Hepatic stellate cell (primary cell): ENCODE data around the gene DDX27.
"Not testable (repeated sequence)": the region's sequence is repeated elsewhere in the genome, so short reads cannot be mapped to it uniquely, and the experiment has no call there.

Experiments
- DNase-seq: peaks from one replicate; pipeline ENCODE4 v3.0.0; 2011; ENCODE audit warnings: low spot score

DDX27 gene

GRCh38 chr20:49207076-49207475, 12.1 kb upstream of the DDX27 start:
- no peak for DNase-seq

DNA sequence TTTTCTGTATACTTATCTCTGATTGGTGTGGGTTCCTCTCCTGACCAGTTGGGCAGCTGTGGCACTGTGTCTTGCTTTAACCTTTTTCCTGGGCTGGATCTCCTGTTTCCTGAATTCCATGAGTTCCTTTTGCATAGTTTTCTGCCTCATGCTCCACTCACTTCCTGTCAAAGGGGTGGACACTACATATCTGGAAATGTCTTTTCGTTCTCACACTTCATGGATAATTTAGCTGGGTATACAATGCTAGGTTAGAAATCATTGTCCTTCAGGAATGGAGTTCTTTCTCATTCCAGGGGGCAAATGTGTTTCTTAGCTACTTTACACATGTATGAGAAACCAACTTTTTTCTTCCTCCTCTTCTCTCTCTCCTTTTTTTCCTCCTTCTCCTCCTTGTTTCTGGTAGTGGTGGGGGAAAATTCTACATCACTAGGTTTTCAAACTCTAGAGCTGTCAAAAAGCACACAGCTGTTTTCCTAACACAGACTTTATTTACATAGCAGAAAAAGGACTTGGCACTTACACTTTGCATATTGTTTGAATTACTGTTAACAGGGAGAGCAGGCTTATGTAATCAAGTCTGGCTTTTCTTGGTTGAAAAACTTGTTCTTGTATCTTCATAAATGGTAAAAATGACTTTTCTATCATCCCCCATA, 9.0 kb upstream of the DDX27 start:
- DNase-seq = no peak

DNA sequence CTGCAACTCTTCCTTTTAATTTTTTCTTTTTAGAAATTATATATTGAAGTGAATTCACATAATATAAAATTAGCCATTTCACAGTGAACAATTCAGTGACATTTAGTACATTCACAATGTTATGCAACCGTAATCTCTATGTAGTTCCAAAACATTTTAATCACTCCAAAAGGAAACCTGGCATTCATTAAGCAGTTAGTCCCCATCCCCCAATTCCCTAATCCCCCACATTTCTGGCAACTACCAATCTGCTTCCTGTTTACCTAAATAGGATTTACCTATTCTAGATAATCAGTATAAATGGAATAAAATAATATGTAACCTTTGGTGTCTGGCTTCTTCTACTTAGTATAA, 8.5 kb upstream of the DDX27 start:
- no peak for DNase-seq

GRCh38 chr20:49214571-49214970, 4.6 kb upstream of the DDX27 start:
- DNase-seq = no peak

- DNase-seq = no peak
These were observed 4.0 kb upstream of the DDX27 start for GRCh38 chr20:49215232-49215631.

DNA sequence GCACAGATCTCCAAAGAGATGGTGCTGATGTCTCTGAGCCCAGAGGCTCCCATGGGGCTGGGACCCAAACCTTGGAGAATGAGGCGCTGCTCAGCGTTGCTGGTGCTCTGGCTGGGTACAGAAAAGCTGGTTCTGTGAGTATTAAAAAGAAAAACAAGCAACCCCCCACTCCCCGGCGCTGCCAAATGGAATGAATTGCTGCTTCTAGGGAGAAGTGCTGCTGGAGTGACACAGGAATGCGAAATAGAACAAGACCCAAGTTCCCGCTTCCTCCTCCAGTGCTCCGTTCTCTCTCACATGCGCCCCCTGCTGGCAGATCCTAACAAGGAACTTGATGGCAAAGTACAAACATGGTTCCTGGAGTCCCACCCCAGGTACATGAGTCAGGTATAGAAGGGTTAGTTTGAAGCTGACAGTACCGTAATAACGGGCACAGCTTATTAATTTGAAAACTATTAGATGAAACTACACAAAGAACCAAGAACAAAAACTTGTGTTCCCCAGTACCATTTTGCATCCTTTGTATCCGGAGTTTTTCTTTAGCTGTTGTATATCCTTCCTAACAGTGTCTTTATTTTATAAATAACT, 2.1 kb upstream of the DDX27 start:
- peak; percentile 71 for DNase-seq

DNA sequence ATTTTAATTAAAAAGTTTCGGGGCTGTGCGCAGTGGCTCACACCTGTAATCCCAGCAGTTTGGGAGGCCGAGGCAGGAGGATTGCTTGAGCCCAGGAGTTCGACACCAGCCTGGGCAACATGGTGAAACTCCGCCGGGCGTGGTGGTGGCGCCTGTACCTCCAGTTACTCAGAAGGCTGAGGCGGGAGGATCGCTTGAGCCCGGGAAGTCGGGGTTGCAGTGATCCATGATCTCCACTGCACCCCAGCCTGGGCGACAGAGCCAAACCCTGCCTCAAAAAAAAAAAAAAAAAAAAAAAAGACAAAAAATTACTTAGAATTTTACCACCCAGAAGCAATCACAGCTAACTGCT, 501 bp upstream of the DDX27 start:
- DNase-seq = not testable (repeated sequence)

DNA sequence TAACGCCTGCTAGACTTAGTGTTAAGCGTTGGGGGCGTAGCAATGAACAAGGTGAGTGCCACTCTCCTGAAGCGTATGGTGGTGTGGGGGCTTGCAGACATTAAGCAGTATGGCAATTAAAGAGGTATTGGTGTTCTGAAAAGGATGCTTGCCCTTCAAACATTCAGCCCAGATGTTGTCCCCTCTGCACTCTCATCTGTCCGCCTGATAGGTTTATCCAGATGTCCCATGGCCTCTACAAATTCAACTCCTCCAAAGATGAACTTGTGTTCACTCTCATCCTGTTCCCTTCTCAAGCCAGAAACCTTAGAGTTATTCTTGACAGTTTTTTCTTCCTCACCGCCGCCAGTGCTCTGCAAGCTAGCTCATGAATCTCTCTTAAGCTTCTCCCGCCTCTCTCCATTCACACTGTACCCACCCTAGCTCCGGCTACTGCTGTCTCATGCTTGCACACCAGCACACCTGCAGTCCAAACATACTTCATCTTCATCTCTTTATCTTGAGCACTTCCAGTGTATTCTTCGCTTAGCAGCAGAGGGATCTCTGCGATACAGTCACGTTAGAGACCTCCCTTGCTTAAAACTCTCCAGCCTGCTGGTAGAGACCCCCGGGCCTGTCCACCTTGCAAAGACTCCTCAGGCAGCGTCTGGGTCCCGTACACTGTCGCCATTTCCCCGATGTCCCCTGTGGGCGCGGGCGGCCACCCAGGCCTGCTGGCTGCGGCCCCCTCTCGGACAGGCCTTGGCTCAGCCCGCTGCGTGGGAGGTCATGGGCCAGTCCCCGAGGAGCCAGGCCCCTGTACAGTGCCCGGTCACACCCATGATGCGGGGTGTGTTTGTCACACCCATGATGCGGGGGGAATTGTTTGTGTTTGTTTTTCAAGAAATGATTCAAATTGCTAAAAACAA, 962 bp downstream of the DDX27 start:
- no peak for DNase-seq

GRCh38 chr20:49225896-49226295, 6.7 kb downstream of the DDX27 start:
- no peak for DNase-seq

DNA sequence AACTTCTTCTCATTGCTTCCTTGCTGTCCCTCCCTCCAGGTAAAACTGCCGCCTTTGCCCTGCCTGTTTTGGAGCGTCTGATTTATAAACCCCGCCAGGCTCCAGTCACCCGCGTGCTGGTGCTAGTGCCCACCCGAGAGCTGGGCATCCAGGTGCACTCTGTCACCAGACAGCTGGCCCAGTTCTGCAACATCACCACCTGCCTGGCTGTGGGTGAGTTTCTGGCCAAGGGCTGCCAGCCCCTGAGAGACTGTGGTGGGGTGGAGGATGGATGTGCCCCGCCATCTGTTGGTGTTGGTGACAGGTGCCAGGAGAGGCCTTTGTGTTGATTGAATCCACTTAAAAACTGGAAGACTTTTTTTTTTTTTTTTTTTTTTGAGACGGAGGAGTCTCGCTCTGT, 9.5 kb downstream of the DDX27 start:
- no peak for DNase-seq

DNA sequence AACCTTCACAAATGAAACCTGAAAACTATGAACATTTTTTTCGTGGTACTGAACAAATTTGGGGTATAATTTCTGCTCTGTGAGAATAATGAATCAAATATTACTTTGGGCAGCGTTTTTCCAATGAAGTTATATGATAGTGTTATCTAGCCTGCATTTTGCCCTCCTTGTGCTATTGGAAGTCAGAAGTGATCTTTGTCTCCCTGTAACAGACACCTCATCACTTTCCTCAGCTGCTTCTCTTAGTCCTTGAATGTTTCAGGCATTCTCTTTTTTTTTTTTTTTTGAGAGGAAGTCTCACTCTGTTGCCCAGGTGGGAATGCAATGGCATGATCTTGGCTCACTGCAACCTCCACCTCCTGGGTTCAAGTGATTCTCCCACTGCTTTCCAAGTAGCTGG, 10.2 kb downstream of the DDX27 start:
- no peak for DNase-seq

DNA sequence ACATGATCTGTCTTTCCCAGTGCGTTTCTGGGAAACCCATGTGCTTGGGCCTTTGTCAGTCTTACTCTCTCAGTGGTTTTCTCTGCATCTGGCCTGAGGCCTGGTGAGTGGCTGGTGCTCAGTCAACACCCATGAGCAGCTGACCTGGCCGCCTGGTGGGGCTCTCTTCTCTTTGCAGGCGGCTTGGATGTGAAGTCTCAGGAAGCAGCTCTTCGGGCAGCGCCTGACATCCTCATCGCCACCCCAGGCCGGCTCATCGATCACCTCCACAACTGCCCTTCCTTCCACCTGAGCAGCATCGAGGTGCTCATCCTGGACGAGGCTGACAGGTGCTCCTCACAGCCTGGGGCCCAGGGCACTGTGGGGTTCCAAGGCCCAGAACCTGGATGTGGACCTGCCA, 10.8 kb downstream of the DDX27 start:
- no peak for DNase-seq

DNA sequence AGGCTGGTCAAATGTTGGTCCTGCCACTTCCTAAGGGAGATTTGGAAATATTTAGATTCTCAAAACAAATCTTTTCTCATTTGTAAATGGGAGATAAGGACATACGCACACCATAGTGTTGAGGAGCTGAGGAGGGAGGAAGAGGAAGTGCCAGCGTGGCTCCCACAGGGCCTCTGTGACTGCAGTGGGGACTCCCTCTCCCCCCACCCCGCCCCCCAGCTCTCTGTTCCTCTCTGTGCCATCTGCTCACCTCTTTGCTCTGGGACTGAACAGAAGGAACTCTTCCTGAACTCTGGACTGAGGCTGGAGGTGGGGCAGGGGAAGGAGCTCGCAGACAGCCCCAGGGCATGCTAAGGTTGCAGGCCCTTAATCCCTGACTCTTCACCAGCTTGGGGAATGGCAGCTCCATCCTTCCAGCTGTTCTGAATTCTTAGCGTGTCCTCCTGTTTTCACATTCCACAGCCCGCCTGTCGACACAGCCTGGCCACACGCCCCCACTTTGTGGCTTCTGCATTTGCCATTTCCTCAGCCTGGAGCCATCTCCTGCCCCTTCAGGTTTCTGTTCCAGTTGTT, 11.4 kb downstream of the DDX27 start:
- no peak for DNase-seq

DNA sequence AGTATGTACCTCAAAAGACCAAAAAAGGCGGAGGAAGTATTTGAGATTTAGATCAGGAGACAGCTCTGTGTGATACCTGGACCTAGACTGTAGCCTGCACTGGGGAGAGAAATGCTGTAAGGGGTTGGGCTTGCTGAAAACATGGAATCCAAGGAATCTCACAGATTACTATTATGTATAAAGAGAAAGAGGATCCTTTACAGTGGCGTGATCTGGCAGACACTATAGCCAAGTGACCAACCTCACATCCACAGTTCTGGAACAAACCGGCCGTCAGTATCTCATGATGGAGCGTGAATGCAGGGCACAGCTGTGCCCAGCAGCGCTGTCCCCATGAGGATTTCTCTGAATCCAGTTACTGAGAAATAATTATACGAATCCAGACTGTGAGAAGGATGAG, 12.3 kb downstream of the DDX27 start:
- no peak for DNase-seq

DNA sequence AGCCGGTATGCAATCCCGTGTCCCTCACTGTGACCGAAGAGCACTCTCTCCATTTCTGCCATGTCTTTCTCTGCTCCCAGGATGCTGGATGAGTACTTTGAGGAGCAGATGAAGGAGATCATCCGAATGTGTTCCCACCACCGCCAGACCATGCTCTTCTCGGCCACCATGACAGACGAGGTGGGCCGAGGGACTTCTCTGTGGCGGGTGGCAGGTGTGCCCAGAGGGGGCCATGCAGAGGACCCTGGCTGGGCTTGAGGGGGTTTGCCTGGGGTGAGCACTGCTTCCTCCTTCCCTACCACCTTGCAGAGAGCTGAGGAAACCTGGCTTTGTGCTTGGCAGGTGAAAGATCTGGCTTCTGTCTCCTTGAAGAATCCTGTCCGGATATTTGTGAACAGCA, 14.0 kb downstream of the DDX27 start:
- DNase-seq = no peak

DNA sequence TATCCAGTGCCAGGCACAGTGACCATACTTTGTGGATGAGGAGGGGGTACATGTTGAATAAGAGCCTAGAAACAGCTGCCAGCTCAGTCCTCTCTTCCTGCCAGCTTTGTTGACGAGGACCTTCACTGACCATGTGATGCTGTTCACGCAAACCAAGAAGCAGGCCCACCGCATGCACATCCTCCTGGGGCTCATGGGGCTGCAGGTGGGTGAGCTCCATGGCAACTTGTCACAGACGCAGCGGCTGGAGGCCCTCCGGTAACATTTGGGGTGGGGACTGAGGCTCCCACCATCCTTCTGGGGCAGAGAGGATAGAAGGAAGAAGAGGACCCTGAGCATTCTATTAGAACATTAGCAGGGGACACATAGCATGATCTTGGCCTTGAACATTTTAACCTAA, 15.6 kb downstream of the DDX27 start:
- DNase-seq = no peak

DNA sequence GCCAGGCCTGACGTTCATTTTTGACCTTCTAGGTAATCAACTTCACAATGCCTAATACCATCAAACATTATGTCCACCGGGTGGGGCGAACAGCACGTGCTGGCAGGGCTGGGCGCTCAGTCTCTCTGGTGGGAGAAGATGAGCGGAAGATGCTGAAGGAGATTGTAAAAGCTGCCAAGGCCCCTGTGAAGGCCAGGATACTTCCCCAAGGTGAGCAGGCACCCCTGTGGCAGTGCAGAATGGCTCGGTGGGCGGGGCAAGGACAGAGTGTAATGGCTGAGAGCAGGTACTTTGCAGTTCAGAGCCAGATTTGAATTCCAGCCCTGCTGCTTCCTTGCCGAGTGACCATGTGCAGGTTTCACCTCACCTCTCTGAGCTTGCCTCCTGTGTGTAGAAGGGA, 17.1 kb downstream of the DDX27 start:
- DNase-seq = no peak

DNA sequence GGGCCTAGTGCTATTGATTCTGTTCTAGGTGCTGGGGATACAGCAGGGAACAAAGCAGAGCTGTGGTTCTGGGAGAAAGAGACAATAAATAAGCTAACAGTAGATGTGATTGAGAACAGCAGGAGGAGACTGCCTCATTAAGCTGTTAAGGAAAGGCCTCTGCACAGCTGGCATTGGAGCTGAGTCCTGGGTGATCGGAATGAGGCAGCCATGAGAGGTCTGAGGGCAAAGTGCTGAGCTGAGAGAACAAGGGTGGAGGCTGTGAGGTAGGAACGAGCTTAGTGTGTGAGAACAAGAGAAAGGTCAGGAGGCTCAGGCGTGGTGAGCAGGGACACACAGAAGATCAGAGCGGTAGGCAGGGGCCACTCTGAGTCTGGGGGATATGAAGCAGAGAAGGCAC, 18.3 kb downstream of the DDX27 start:
- DNase-seq = no peak

GRCh38 chr20:49245921-49246740, 26.9 kb downstream of the DDX27 start:
- DNase-seq = peak; percentile 62

GRCh38 chr20:49247169-49247723, 28.0 kb downstream of the DDX27 start:
- no peak for DNase-seq

DNA sequence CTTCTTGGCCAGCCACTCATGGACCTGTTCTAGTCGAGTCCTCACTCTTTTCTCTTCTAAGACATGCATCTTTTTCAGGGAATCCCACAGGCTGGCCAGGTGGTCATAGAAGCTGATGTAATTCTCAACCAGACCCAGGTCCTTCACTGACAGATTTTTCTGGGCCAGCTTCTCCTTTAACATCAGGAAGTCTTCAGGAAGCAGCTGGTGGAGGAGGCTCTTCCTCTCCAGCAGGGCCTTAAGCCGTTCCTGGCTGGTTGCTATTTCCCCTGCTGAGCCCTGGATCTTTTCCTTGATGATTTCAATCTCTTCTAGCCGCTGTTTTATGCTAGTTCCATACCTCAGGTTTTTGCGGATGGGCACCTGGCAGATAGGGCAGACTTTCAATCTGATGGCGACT, 28.6 kb downstream of the DDX27 start:
- no peak for DNase-seq

GRCh38 chr20:49248301-49248700, 29.1 kb downstream of the DDX27 start:
- no peak for DNase-seq
